ENCODE results near the gene SNED1.
A peak's percentile ranks its signal among the peaks of the same experiment; 100 is the strongest.

The SNED1 gene

GRCh38 chr2:241006412-241006811 is 8.0 kb downstream of the SNED1 start:
- no peak for DNase-seq (ENCODE audit: low read depth)

- DNase-seq (ENCODE audit: low read depth) = no peak
Observed at GRCh38 chr2:241007111-241007510, 8.7 kb downstream of the SNED1 start.

GRCh38 chr2:241007880-241008710 is 9.7 kb downstream of the SNED1 start:
- DNase-seq (ENCODE audit: low read depth) = no peak

GRCh38 chr2:241008711-241009121 is 10.3 kb downstream of the SNED1 start:
- DNase-seq (ENCODE audit: low read depth) = no peak

GRCh38 chr2:241009191-241009590 is 10.8 kb downstream of the SNED1 start:
- DNase-seq (ENCODE audit: low read depth) = no peak

GRCh38 chr2:241009601-241010530 is 11.4 kb downstream of the SNED1 start:
- DNase-seq (ENCODE audit: low read depth) = peak; percentile 33

- no peak for DNase-seq (ENCODE audit: low read depth)
Observed at GRCh38 chr2:241010531-241011295, 12.3 kb downstream of the SNED1 start.

- no peak for DNase-seq (ENCODE audit: low read depth)
Observed at GRCh38 chr2:241011296-241011600, 12.8 kb downstream of the SNED1 start.

GRCh38 chr2:241011751-241012510 is 13.5 kb downstream of the SNED1 start:
- no peak for DNase-seq (ENCODE audit: low read depth)

GRCh38 chr2:241014224-241014623 is 15.8 kb downstream of the SNED1 start:
- DNase-seq (ENCODE audit: low read depth) = no peak

- DNase-seq (ENCODE audit: low read depth) = no peak
Observed at GRCh38 chr2:241014764-241015163, 16.3 kb downstream of the SNED1 start.

- DNase-seq (ENCODE audit: low read depth) = no peak
Observed at GRCh38 chr2:241015439-241015838, 17.0 kb downstream of the SNED1 start.

GRCh38 chr2:241017228-241017940 is 19.0 kb downstream of the SNED1 start:
- no peak for DNase-seq (ENCODE audit: low read depth)

GRCh38 chr2:241018051-241018891 is 19.9 kb downstream of the SNED1 start:
- DNase-seq (ENCODE audit: low read depth) = no peak

GRCh38 chr2:241019441-241020139 is 21.2 kb downstream of the SNED1 start:
- DNase-seq (ENCODE audit: low read depth) = no peak

- no peak for DNase-seq (ENCODE audit: low read depth)
Observed at GRCh38 chr2:241020201-241020600, 21.8 kb downstream of the SNED1 start.

GRCh38 chr2:241020629-241021190 is 22.3 kb downstream of the SNED1 start:
- DNase-seq (ENCODE audit: low read depth) = no peak

- DNase-seq (ENCODE audit: low read depth) = no peak
Observed at GRCh38 chr2:241025639-241026038, 27.2 kb downstream of the SNED1 start.
